Measurements from ENCODE around the gene DERL2. TPM values are rescaled to one million over a fixed set of nuclear protein-coding genes. Genes with fewer than 3 reads are reported as not detected.

DERL2 gene
- total RNA-seq, 4 donors from 2014 or later, result 29.6 to 107 (median 52.5) TPM

DNA sequence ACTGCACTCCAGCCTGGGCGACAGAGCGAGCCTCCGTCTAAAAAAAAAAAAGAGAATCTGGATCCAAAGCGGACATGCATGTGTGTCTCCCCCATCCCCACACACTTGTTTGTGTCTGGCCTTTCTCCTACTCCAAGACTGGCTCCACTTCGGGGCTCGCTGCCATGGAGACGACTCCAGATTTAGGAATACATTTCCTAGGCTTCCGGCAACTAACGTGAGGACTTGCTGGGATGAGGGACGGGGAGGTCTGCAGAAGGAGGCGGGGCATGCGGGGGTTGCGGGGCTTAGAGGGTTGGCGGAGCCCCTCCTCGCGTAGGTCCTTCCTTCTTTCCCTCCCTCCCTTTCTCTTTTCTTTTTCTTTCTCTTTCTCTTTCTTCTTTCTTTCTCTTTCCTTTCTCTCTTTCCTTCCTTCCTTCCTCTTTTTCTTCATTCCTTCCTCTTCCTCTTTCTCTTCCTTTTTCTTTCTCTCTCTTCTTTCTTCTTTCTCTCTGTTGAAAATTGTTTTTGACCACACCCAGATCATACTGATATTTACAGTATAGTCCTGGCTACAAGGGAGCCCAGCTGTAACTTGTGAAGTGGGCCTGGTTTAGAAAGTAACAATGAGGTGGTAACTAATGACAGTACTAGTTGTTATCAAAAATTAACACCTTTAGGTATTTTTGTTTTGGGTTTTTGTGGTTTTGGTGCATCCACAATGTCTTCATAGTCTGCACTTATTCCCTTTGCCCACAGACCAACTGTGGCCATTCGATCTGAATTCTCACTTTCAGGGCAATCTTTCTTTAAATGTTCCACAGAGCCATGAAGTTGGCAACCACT, 25.6 kb upstream of the DERL2 start:
- Histone ChIP-seq H3K27ac (no peak overlapping the region), H3K27me3 (no peaks in the 10 kb centered on the region), H3K36me3 (peaks cover 6 to 9% of the 10 kb centered on the region in 2 donors), H3K4me3 (replicated peaks in 1 of 3) (no peak overlapping the region), H3K4me1 (no peaks in the 10 kb centered on the region), H3K9me3 (no peaks in the 10 kb centered on the region)
- DNase-seq, result peak in 1 of 2 donors; percentile 32
- TF ChIP-seq, protein P1, sequence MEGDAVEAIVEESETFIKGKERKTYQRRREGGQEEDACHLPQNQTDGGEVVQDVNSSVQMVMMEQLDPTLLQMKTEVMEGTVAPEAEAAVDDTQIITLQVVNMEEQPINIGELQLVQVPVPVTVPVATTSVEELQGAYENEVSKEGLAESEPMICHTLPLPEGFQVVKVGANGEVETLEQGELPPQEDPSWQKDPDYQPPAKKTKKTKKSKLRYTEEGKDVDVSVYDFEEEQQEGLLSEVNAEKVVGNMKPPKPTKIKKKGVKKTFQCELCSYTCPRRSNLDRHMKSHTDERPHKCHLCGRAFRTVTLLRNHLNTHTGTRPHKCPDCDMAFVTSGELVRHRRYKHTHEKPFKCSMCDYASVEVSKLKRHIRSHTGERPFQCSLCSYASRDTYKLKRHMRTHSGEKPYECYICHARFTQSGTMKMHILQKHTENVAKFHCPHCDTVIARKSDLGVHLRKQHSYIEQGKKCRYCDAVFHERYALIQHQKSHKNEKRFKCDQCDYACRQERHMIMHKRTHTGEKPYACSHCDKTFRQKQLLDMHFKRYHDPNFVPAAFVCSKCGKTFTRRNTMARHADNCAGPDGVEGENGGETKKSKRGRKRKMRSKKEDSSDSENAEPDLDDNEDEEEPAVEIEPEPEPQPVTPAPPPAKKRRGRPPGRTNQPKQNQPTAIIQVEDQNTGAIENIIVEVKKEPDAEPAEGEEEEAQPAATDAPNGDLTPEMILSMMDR (IDR thresholded peaks at IDR 0.05), result no peak
- no peak for TF ChIP-seq POLR2A (IDR thresholded peaks at IDR 0.05)
- 43 to 58% methylated on average over 17 of the region's 17 CpGs for WGBS, 2 donors
- intact Hi-C loops (cut with DNase I), result no loop called here

DNA sequence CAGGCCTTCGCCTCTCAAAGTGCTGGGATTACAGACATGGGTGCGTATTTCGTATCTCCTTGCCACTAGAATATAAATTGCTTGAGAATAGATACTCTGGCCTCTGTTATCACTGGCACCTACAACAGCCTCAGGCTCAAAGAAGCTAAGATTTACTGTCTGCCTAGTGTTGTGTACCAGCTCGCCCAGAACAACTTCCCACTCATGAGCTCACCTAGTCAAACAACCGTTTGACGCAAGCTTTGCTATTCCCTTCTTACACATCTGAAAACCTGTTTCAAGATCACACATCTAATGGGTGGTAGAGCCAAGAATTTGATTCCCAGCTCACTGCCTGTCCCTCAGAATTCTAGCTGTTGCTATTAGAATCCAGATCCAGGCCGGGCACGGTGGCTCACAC, 24.8 kb upstream of the DERL2 start:
- Histone ChIP-seq H3K27ac (no peak overlapping the region), H3K4me3 (replicated peaks in 1 of 3) (no peak overlapping the region), H3K36me3 (peaks cover 6 to 9% of the 10 kb centered on the region in 2 donors), H3K27me3 (no peaks in the 10 kb centered on the region), H3K4me1 (no peaks in the 10 kb centered on the region), H3K9me3 (no peaks in the 10 kb centered on the region)
- DNase-seq, result no peak
- intact Hi-C loops (cut with DNase I), result no loop called here
- TF ChIP-seq, protein P1 (IDR thresholded peaks at IDR 0.05), result no peak
- no peak for TF ChIP-seq POLR2A (IDR thresholded peaks at IDR 0.05)
- 78 to 96% methylated on average over 7 to 8 of the region's 8 CpGs for WGBS, 2 donors

DNA sequence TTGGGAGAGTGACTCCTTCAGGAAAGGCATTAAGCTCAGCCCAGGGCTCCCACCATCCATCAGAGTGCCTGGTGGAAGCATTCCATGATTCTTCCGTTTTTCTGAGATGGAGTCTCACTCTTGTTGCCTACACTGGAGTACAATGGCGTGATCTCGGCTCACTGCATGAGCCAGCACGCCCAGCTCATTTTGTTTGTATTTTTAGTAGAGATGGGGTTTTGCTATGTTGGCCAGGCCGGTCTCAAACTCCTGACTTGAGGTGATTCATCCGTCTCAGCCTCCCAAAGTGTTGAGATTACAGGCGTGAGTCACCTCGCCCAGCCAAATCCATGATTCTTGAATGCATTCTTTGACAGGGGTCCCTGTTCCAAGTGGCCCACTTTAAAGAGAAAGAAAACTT, 23.5 kb upstream of the DERL2 start:
- no peak for TF ChIP-seq POLR2A (IDR thresholded peaks at IDR 0.05)
- TF ChIP-seq, protein P1 (IDR thresholded peaks at IDR 0.05), result no peak
- Histone ChIP-seq H3K4me1 (no peaks in the 10 kb centered on the region), H3K27me3 (no peaks in the 10 kb centered on the region), H3K9me3 (no peaks in the 10 kb centered on the region), H3K36me3 (peaks cover 0 to 4% of the 10 kb centered on the region in 2 donors), H3K27ac (no peak overlapping the region), H3K4me3 (replicated peaks in 1 of 3) (no peak overlapping the region)
- intact Hi-C loops (cut with DNase I), result no loop called here
- no peak for DNase-seq
- 85 to 88% methylated on average over 8 of the region's 8 CpGs for WGBS, 2 donors

DNA sequence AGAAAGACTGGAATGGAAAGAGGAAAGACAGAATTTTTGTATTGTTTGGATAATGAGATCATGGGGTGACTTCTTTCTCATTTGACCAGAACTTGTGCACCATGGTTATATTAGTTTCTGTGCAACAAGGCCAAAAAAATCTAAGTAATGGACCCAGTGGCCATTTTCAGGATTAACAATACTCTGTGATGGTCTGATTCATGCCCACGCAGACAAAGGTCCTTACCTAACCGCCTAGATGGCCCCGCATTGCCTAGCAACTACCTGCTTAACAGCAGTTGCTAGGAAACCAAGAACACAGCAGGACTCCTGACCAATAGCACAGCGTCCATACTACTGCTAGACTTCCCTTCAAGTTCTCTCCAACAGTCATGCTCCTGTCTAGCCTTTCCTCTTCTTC, 22.8 kb upstream of the DERL2 start:
- no peaks in the 10 kb centered on the region for H3K9me3 ChIP-seq
- no peaks in the 10 kb centered on the region for H3K27me3 ChIP-seq
- H3K4me1 ChIP-seq, result no peaks in the 10 kb centered on the region
- no peak overlapping the region for H3K27ac ChIP-seq
- 36 to 54% methylated on average over 4 of the region's 4 CpGs for WGBS, 2 donors
- DNase-seq, result no peak
- intact Hi-C loops (cut with DNase I), result no loop called here
- no peak overlapping the region for H3K4me3 ChIP-seq (replicated peaks in 1 of 3)
- TF ChIP-seq, protein P1 (IDR thresholded peaks at IDR 0.05), result no peak
- no peak for TF ChIP-seq POLR2A (IDR thresholded peaks at IDR 0.05)
- H3K36me3 ChIP-seq, result no peaks in the 10 kb centered on the region

DNA sequence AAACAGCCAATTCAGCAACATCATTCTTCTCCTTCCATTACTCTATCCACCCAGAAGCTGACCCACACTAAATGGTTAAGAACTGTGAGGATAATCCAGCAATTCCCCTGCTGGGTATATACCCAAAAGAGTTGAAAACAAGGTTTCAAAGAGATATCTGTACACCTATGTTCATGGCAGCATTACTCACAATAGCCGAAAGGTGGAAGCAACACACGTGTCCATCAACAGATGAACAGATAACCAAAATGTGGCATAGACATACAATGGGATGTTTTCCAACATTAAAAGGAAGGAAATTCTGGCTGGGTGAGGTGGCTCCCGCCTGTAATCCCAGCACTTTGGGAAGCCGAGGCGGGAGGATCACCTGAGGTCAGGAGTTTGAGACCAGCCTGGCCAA, 20.3 kb upstream of the DERL2 start:
- H3K9me3 ChIP-seq, result no peaks in the 10 kb centered on the region
- DNase-seq, result no peak
- no peak overlapping the region for H3K27ac ChIP-seq
- intact Hi-C loops (cut with DNase I), result no loop called here
- 92 to 96% methylated on average over 5 of the region's 5 CpGs for WGBS, 2 donors
- TF ChIP-seq POLR2A (IDR thresholded peaks at IDR 0.05), result no peak
- TF ChIP-seq, protein P1 (IDR thresholded peaks at IDR 0.05), result no peak
- H3K4me3 ChIP-seq (replicated peaks in 1 of 3), result no peak overlapping the region
- no peaks in the 10 kb centered on the region for H3K4me1 ChIP-seq
- H3K27me3 ChIP-seq, result no peaks in the 10 kb centered on the region
- H3K36me3 ChIP-seq, result no peaks in the 10 kb centered on the region

Measured in thyroid gland (tissue), 4 donors.